Raji (cell line): Measurements from ENCODE around the gene CD164L2.

Experiments used
- POLR2A ChIP-seq: IDR thresholded peaks from 2 replicates; pipeline ENCODE4 v1.6.1; 2011; ENCODE audit warnings: low read depth, low read length, control low read depth; ENCODE audit not compliant: insufficient read depth

CD164L2 gene

GRCh38 chr1:27394282-27394658 lies 11.1 kb upstream of the CD164L2 start:
- TF ChIP-seq POLR2A: no peak

GRCh38 chr1:27393641-27394281 lies 10.6 kb upstream of the CD164L2 start:
- TF ChIP-seq POLR2A: no peak

- no peak for TF ChIP-seq POLR2A
Measured at GRCh38 chr1:27392778-27393635, 9.9 kb upstream of the CD164L2 start.

- TF ChIP-seq POLR2A: no peak
Measured at GRCh38 chr1:27392096-27392777, 9.1 kb upstream of the CD164L2 start, which contains the start of gene GPR3. Gene GPR3 (plus strand): TSS chr1:27392622. CDS start chr1:27393799, 1,177 bp downstream.

GRCh38 chr1:27391511-27392095 lies 8.5 kb upstream of the CD164L2 start:
- TF ChIP-seq POLR2A: no peak

GRCh38 chr1:27388337-27389005 lies 5.3 kb upstream of the CD164L2 start:
- no peak for TF ChIP-seq POLR2A

GRCh38 chr1:27383661-27384060 lies 528 bp upstream of the CD164L2 start:
- TF ChIP-seq POLR2A: no peak

- no peak for TF ChIP-seq POLR2A
Measured at GRCh38 chr1:27381969-27382762, 967 bp downstream of the CD164L2 start.

- TF ChIP-seq POLR2A: no peak
Measured at GRCh38 chr1:27380766-27381733, 2.1 kb downstream of the CD164L2 start.

GRCh38 chr1:27380224-27380623 lies 2.9 kb downstream of the CD164L2 start:
- no peak for TF ChIP-seq POLR2A

GRCh38 chr1:27379564-27380122 lies 3.5 kb downstream of the CD164L2 start:
- TF ChIP-seq POLR2A: no peak

- TF ChIP-seq POLR2A: no peak
Measured at GRCh38 chr1:27377760-27378495, 5.2 kb downstream of the CD164L2 start.

GRCh38 chr1:27374362-27375086 lies 8.6 kb downstream of the CD164L2 start, which contains the start of gene FCN3:
Gene FCN3 (minus strand): TSS chr1:27374824. CDS start chr1:27374818, 6 bp downstream.
- no peak for TF ChIP-seq POLR2A
